Measurements from ENCODE around the gene PSMD6. TPM values are rescaled to one million over a fixed set of nuclear protein-coding genes. Genes with fewer than 3 reads are reported as not detected.
A peak's percentile ranks its signal among the peaks of the same experiment; 100 is the strongest.

PSMD6 gene
- total RNA-seq, 1 donor from 2014 or later: 77.8 TPM

- ATAC-seq (ENCODE audit: poor library complexity): no peak
- intact Hi-C loops (cut with DNase I): no loop called here
- no peak for DNase-seq
Measured at GRCh38 chr3:63990204-63990603, 33.1 kb downstream of the PSMD6 start.

GRCh38 chr3:63988943-63989342 is 34.4 kb downstream of the PSMD6 start:
- intact Hi-C loops (cut with DNase I): no loop called here
- DNase-seq (no peak), ATAC-seq (ENCODE audit: poor library complexity) (no peak)

DNA sequence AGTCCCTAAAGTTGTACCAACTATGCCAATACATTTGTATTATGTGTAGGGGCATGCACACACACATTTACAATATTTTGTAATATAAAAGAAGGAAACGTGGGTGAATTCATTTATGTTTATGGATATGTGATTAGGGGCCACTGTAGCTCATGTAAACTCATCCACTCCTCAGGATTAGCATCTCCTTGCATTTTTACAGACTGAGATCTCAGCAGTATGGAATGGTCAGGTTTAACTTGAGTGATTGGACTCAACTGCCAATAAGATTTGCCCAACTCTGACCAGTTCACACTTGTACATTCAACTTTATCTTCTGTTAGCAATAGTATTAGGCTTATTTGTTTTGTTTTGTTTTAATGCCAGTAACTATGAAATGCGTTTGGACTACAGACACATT is 36.5 kb downstream of the PSMD6 start:
- intact Hi-C loops (cut with DNase I): no loop called here
- DNase-seq (no peak), ATAC-seq (ENCODE audit: poor library complexity) (no peak)

DNA sequence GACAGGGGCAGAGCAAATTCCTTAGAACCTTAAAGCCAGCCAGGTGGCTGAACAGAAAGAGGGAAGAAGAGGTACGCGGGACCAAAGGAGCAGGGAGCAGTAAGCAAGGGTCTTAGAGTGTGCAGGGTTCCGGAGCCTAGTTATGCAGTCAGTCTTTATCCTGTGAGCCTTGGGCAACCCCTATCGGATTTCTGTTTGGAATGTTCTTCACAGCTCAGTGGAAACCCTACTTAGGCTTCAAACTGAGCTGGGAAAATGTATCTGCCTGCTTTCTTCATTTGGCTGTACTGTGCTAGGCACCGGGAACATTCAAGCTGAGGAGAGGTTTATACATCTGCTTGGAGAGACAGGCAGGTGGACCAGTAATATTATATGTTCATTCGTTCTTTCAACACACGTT is 37.1 kb downstream of the PSMD6 start:
- no peak for DNase-seq
- ATAC-seq (ENCODE audit: poor library complexity): no peak
- intact Hi-C loops (cut with DNase I): no loop called here

- DNase-seq (no peak), ATAC-seq (ENCODE audit: poor library complexity) (no peak)
- intact Hi-C loops (cut with DNase I): no loop called here
Measured at GRCh38 chr3:63984391-63984790, 38.9 kb downstream of the PSMD6 start.

DNA sequence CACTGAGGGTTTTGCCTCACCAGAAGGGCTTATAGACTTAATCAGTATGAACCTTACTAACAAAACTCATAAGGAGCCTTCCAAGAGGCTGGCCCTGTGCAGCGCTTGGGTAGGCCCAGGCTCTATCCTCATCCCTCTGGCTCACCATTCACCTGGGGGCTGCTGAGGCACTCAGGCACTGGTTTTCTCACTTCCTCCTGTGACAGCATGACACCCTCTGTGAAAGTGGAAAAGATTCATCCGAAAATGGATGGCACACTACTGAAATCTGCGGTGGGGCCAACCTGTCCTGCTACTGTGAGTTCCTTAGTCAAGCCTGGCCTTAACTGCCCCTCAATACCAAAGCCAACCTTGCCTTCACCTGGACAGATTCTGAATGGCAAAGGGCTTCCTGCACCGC is 41.3 kb downstream of the PSMD6 start:
- DNase-seq: no peak
- intact Hi-C loops (cut with DNase I): no loop called here
- ATAC-seq (ENCODE audit: poor library complexity): no peak

- intact Hi-C loops (cut with DNase I): no loop called here
- DNase-seq: no peak
- no peak for ATAC-seq (ENCODE audit: poor library complexity)
Measured at GRCh38 chr3:63980830-63981498, 42.3 kb downstream of the PSMD6 start.

GRCh38 chr3:63980019-63980418 is 43.3 kb downstream of the PSMD6 start:
- DNase-seq: no peak
- no peak for ATAC-seq (ENCODE audit: poor library complexity)
- intact Hi-C loops (cut with DNase I): no loop called here

DNA sequence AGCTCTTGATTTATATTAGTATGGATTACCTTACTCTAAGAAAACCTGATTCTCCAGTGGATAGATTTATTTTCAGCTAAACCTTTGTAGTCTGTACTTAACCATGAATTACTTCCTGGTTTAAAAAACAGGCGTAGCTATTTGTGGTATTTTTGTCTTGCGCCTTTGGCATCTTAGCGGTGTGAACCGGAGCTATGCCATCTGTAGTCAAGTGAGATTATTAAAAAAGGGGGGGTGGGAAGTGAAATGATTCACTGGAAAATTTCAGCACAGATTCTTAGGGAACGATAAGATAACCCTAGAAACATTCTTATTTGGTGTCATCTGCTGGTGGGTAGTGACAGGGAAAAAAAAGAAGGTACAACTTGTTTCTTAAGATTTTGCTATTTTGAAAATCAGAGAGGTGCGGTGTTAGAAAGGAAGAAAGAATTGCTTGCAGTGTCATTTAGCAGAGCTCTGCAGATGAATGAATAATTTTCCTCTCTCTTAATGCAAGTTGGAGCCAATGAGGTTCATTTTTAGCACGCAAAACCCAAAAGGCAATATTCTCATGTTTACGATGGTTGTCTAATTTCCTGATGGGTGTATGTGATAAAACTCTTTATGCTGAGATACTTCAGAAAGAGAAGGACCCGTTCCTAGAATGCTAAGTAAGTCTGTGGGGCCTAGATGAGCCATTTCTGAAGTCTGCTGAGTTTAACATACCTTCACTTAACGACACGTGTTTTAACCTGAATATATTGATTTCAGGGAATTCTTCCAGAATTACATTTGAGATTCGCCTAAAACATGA is 44.0 kb downstream of the PSMD6 start:
- ATAC-seq (ENCODE audit: poor library complexity) (no peak), DNase-seq (no peak)
- intact Hi-C loops (cut with DNase I): no loop called here

GRCh38 chr3:63977893-63978292 is 45.4 kb downstream of the PSMD6 start:
- intact Hi-C loops (cut with DNase I): no loop called here
- DNase-seq (no peak), ATAC-seq (ENCODE audit: poor library complexity) (no peak)

- no peak for DNase-seq
- ATAC-seq (ENCODE audit: poor library complexity): peak; percentile 14
- intact Hi-C loops (cut with DNase I): no loop called here
Measured at GRCh38 chr3:63976872-63977200, 46.5 kb downstream of the PSMD6 start.

- intact Hi-C loops (cut with DNase I): no loop called here
- peak; percentile 85 for ATAC-seq (ENCODE audit: poor library complexity)
- no peak for DNase-seq
Measured at GRCh38 chr3:63976161-63976871, 47.0 kb downstream of the PSMD6 start.

- peak; percentile 68 for DNase-seq
- peak; percentile 85 for ATAC-seq (ENCODE audit: poor library complexity)
- intact Hi-C loops (cut with DNase I): no loop called here
Measured at GRCh38 chr3:63975723-63976122, 47.6 kb downstream of the PSMD6 start.

DNA sequence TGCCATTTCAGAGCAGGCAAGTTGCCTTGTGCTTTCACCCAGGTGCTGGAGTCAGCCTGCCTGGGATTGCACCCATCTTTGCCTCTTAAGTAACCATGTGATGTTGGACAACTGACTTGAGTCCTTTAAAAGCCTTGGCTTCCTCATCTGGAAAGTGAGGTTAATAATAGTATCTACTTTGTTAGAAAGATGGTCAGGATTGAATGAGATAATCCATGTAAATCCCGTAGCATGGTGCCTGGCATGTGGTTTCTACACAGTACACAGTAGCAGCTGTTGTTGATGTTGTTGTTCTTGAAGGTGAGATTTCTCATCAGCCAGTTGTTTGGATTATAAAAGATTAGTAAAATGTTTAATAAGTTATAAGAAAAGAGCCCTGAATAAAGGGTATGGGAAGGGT is 48.8 kb downstream of the PSMD6 start:
- DNase-seq (no peak), ATAC-seq (ENCODE audit: poor library complexity) (no peak)
- intact Hi-C loops (cut with DNase I): no loop called here

- no peak for DNase-seq
- intact Hi-C loops (cut with DNase I): no loop called here
- no peak for ATAC-seq (ENCODE audit: poor library complexity)
Measured at GRCh38 chr3:63973406-63973805, 49.9 kb downstream of the PSMD6 start.

DNA sequence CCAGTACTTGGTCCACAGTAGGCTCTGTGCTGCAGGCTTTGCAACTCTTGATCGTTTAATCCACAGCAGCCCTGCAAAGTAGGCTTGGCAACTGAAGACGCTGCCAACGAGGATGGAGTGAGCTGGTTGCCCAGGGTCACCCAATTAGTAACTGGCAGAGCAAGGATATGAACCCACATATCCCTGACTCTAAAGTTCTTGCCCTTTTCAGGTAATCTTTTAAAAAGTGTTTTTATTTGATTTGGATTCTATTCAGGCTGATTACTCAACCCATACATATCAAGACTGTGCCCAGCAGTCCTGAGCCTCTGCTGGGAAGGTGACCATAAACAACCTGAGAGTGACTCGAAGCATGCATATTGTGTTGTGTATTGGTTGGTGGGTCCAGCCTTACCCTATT is 50.3 kb downstream of the PSMD6 start:
- intact Hi-C loops (cut with DNase I): no loop called here
- DNase-seq (no peak), ATAC-seq (ENCODE audit: poor library complexity) (no peak)

DNA sequence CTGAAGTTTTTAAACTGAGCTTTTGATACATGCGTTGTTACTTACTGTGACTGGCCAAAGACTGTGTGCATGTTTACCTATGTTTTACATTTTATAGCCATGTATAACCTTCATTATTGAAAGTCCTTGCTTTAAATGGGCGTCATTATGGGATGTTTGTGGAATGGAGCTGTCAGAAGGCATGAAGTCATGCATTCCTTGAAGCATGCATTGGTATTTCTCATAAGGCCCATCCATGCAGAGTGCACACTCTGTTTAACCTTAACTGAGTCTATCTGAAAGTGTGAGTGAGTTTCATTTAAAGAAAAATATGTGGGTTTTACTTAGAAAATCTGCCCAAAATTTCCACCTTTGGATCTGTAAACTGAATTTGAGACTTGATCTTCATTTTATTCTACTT is 51.1 kb downstream of the PSMD6 start:
- DNase-seq (no peak), ATAC-seq (ENCODE audit: poor library complexity) (no peak)
- intact Hi-C loops (cut with DNase I): no loop called here

DNA sequence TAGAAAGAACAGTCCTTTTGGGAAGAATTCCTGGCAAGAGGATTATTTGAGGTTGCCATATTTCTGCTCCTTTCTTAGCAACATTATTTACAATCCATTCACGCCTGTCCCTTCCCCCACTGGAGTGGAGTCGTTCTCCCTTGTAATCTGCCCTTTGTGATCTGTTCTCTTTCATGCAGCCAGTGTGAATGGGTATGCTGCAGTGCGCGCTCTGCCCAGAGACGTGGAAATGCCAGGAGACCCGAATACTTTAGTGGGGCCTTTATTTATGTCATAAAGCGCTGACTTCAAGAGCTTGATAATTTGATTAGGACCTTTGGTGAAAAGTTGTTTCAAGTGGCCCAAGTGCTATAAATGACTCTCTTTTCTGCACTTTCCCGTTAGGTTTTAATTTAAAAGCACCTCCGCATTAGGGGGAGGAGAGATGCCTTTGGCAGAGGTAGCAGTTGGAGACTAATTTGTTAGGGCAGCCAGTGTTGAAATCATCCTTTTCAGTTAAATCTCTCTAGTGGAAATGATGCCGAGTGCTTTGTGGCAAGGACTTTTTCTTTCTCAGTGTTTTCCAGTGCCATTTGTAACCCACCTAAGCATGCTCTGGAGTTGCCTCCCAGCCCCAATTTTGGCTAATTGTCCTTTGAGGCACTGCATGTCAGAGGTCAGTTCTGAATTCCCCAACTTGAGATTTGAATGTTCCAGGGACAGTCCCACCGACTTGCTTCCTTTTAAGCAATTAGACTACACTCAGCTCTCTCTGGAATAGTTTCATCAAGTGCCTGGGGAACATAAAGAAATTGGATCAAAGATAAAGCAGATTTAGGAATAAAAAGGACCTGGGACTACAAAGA is 52.4 kb downstream of the PSMD6 start:
- ATAC-seq (ENCODE audit: poor library complexity) (peak; percentile 45), DNase-seq (no peak)
- intact Hi-C loops (cut with DNase I): no loop called here

GRCh38 chr3:63969876-63970275 is 53.4 kb downstream of the PSMD6 start:
- intact Hi-C loops (cut with DNase I): no loop called here
- DNase-seq (no peak), ATAC-seq (ENCODE audit: poor library complexity) (peak; percentile 66)

Data from Right ventricle myocardium superior (tissue), 1 donor.